Lower leg skin (tissue), 4 donors: Measurements from ENCODE around the gene A2ML1. TPM values are rescaled to one million over a fixed set of nuclear protein-coding genes. Genes with fewer than 3 reads are reported as not detected.
"Not testable (repeated sequence)": the region's sequence is repeated elsewhere in the genome, so short reads cannot be mapped to it uniquely, and the experiment has no call there.

ENCODE experiments used
- DNase-seq, 2 donors: peaks; one replicate each; pipeline ENCODE4 v3.0.0-alpha.2; 2019; ENCODE audit warnings: low spot score in 2 of 2
- H3K4me3 ChIP-seq: fragments of 200-600 bp; sonication (generic); 2 replicates; pipeline ENCODE4 v1.5.1; 2017; ENCODE audit warnings: mild to moderate bottlenecking, low read depth; ENCODE audit not compliant: poor library complexity, severe bottlenecking
- POLR2A ChIP-seq, 2 donors: fragments of 450-650 bp; IDR thresholded peaks; one replicate each; pipeline ENCODE4 v1.6.1; 2016 to 2017; ENCODE audit warnings: antibody characterized with exemption in 2 of 2, mild to moderate bottlenecking in 1 of 2, moderate library complexity in 1 of 2
- WGBS, 2 donors: methylation state at CpG; one replicate each; pipeline ENCODE4 v1.1.5; 2018; 5-methylcytosine and 5-hydroxymethylcytosine counted together
- intact Hi-C: fragments of 100-400 bp; cut with DNase I; formaldehyde crosslinking; loops from one replicate; pipeline ENCODE4 v1.15.0; 2023; ENCODE audit warnings: low total_unique reads
- total RNA-seq, 4 donors: library from RNA; depleted of rRNA; stranded (reverse); fragments of >200 nt; gene quantifications; one replicate each; pipeline ENCODE4 v1.1.0, GENCODE V29; 2016
- TF ChIP-seq, protein P1 (sequence below), 3 donors: fragments of 450-650 bp; IDR thresholded peaks; one replicate each; pipeline ENCODE4 v1.5.1; 2016; ENCODE audit warnings: antibody characterized with exemption in 3 of 3, mild to moderate bottlenecking in 3 of 3, moderate library complexity in 2 of 3

Gene A2ML1
- total RNA-seq, 4 donors from 2014 or later: 124 to 341 (median 216) TPM

- WGBS, 2 donors: 68% methylated on average over 2 of the region's 2 CpGs
- no peak overlapping the region for H3K4me3 ChIP-seq
- TF ChIP-seq POLR2A (IDR thresholded peaks at IDR 0.05): no peak
- TF ChIP-seq, protein P1, sequence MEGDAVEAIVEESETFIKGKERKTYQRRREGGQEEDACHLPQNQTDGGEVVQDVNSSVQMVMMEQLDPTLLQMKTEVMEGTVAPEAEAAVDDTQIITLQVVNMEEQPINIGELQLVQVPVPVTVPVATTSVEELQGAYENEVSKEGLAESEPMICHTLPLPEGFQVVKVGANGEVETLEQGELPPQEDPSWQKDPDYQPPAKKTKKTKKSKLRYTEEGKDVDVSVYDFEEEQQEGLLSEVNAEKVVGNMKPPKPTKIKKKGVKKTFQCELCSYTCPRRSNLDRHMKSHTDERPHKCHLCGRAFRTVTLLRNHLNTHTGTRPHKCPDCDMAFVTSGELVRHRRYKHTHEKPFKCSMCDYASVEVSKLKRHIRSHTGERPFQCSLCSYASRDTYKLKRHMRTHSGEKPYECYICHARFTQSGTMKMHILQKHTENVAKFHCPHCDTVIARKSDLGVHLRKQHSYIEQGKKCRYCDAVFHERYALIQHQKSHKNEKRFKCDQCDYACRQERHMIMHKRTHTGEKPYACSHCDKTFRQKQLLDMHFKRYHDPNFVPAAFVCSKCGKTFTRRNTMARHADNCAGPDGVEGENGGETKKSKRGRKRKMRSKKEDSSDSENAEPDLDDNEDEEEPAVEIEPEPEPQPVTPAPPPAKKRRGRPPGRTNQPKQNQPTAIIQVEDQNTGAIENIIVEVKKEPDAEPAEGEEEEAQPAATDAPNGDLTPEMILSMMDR (IDR thresholded peaks at IDR 0.05): no peak
- no peak for DNase-seq
- intact Hi-C loops: loop anchor here (10.0 kb wide), 1 partner anchor 73 kb away; no protein-coding TSS in a partner anchor
Measured at GRCh38 chr12:8781381-8782127, 40.9 kb upstream of the A2ML1 start.

DNA sequence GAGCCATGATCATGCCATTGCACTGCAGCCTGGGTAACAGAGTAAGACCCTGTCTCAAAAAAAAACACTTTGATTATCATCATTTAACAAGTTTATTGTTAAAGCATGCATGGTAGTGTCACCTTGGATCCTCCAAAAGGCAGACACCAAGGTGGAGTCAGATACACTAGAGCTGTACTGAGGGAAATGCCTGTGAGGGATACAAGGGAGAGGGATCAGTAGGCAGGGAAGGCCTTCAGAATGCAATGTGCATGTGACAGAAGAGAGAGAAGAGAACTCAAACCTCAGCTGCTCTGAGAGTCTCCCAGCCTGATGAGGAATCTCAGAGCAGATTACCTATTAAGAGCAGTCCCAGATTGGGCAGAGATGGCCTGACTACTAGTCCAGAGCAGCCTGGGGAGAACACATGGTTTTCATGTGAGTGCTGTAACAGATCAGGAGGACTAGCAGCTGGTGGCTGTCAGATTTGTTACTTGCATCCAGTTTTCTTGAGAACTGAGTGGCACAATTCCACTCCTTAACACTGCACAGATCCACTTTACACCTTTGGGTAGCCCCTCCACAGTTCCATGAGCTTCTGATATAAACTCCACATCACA, 38.0 kb upstream of the A2ML1 start:
- TF ChIP-seq POLR2A (IDR thresholded peaks at IDR 0.05): no peak
- TF ChIP-seq, protein P1 (IDR thresholded peaks at IDR 0.05): no peak
- no peak overlapping the region for H3K4me3 ChIP-seq
- intact Hi-C loops: loop anchor here (10.0 kb wide), 1 partner anchor 70 kb away; no protein-coding TSS in a partner anchor
- no peak for DNase-seq

DNA sequence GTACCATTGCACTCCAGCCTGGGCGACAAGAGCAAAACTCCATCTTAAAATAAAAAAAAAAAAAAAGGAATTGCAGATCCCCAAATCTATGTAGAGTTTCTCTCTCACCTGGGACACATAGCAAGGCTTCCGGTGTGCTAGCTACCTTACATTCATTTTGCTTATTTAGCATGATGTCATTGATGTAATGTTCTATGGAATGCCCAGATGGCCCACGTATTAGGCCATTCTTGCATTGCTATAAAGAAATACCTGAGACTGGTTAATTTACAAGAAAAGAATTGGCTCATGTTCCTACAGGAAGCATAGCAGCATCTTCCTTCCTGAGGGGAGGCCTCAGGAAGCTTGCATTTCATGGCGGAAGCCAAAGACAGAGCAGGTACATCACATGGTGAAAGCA, 36.9 kb upstream of the A2ML1 start:
- H3K4me3 ChIP-seq: no peak overlapping the region
- intact Hi-C loops: loop anchor here (10.0 kb wide), 1 partner anchor 69 kb away; no protein-coding TSS in a partner anchor
- WGBS, 2 donors: 79 to 84% methylated on average over 4 of the region's 4 CpGs
- TF ChIP-seq, protein P1 (IDR thresholded peaks at IDR 0.05): no peak
- no peak for TF ChIP-seq POLR2A (IDR thresholded peaks at IDR 0.05)
- no peak for DNase-seq

GRCh38 chr12:8787206-8787605, 35.2 kb upstream of the A2ML1 start:
- H3K4me3 ChIP-seq, DNase-seq: not testable (repeated sequence)
- WGBS, 2 donors: 97 to 99% methylated on average over 12 to 24 of the region's 28 CpGs
- intact Hi-C loops: loop anchor here (10.0 kb wide), 1 partner anchor 68 kb away; no protein-coding TSS in a partner anchor

GRCh38 chr12:8788706-8789105, 33.7 kb upstream of the A2ML1 start:
- H3K4me3 ChIP-seq, DNase-seq: not testable (repeated sequence)
- WGBS, 2 donors: 62 to 83% methylated on average over 4 to 12 of the region's 13 CpGs
- intact Hi-C loops: loop anchor here (10.0 kb wide), 1 partner anchor 66 kb away; no protein-coding TSS in a partner anchor

DNA sequence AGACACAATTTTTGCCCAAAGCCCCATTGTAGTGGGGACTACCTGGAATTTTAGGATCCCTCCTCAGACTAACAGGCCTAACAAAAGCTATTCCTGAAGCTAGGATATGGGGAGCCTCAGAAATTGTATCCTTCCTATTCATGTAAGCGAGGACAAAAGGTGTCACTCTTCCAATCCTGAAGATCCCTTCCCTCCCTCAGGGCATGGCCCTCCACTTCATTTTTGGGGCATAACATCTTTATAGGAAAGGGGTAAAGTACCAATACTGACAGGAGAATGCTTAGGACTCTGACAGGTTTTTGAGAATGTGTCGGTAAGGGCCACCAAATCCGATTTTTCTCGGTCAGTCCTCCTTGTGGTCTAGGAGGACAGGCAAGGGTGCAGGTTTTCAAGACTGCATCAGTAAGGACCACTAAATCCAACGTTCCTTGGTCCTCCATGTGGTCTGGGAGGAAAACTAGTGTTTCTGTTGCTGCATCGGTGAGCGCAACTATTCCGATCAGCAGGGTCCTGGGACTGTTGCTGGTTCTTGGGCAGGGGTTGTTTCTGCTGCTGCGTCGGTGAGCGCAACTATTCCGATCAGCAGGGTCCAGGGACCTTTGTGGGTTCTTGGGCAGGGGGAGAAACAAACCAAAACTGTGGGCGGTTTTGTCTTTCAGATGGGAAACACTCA, 32.9 kb upstream of the A2ML1 start:
- 85 to 91% methylated on average over 13 of the region's 13 CpGs for WGBS, 2 donors
- intact Hi-C loops: loop anchor here (10.0 kb wide), 1 partner anchor 65 kb away; no protein-coding TSS in a partner anchor
- not testable (repeated sequence) for DNase-seq, H3K4me3 ChIP-seq

- intact Hi-C loops, DNase-seq: not testable (repeated sequence)
- 80 to 83% methylated on average over 4 of the region's 4 CpGs for WGBS, 2 donors
Measured at GRCh38 chr12:8793226-8793625, 29.2 kb upstream of the A2ML1 start.

DNA sequence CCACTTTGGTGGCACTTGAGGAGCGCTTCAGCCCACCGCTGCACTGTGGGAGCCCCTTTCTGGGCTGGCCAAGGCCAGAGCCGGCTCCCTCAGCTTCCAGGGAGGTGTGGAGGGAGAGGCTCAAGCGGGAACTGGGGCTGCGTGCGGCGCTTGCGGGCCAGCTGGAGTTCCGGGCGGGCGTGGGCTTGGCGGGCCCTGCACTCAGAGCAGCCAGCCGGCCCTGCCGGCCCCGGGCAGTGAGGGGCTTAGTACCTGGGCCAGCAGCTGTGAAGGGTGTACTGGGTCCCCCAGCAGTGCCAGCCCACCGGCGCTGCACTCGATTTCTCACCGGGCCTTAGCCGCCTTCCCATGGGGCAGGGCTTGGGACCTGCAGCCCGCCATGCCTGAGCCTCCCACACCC, 27.8 kb upstream of the A2ML1 start:
- not testable (repeated sequence) for DNase-seq

More at GRCh38 chr12:8793226-8793625, 29.2 kb upstream of the A2ML1 start:
- not testable (repeated sequence) for H3K4me3 ChIP-seq

More for the DNA sequence above, 27.8 kb upstream of the A2ML1 start:
- intact Hi-C loops, H3K4me3 ChIP-seq: not testable (repeated sequence)
- WGBS, 2 donors: 98 to 100% methylated on average over 11 to 18 of the region's 21 CpGs
